Measurements from ENCODE around the gene ZNF155. TPM values are rescaled to one million over a fixed set of nuclear protein-coding genes. Genes with fewer than 3 reads are reported as not detected.
"Not testable (repeated sequence)": the region's sequence is repeated elsewhere in the genome, so short reads cannot be mapped to it uniquely, and the experiment has no call there.

ZNF155 gene
- 10 to 100 TPM; 14.2 to 21.3 (median 17.9) TPM for polyA plus RNA-seq (ENCODE audit: insufficient read depth in 1 of 5, insufficient read length in 5 of 5, low replicate concordance in 1 of 5)
- long read RNA-seq, donor 1, partial matches to known transcripts = 0 of 4 reads
- long read RNA-seq, donor 1, other reads (novel, unspliced or antisense) = 0 of 4 reads
- long read RNA-seq, donor 2 = 0 reads
- long read RNA-seq, donor 3 = 0 reads
- long read RNA-seq, donor 4 = 0 reads
- long read RNA-seq, donor 5, partial matches to known transcripts = 0 of 5 reads
- long read RNA-seq, donor 5, other reads (novel, unspliced or antisense) = 0 of 5 reads
- long read RNA-seq, donor 6, partial matches to known transcripts = 0 of 3 reads
- long read RNA-seq, donor 6, other reads (novel, unspliced or antisense) = 0 of 3 reads
- long read RNA-seq, donor 7, partial matches to known transcripts = 0 of 2 reads
- long read RNA-seq, donor 7, other reads (novel, unspliced or antisense) = 0 of 2 reads
- long read RNA-seq, donor 8, partial matches to known transcripts = 0 of 1 reads
- long read RNA-seq, donor 8, other reads (novel, unspliced or antisense) = 0 of 1 reads

DNA sequence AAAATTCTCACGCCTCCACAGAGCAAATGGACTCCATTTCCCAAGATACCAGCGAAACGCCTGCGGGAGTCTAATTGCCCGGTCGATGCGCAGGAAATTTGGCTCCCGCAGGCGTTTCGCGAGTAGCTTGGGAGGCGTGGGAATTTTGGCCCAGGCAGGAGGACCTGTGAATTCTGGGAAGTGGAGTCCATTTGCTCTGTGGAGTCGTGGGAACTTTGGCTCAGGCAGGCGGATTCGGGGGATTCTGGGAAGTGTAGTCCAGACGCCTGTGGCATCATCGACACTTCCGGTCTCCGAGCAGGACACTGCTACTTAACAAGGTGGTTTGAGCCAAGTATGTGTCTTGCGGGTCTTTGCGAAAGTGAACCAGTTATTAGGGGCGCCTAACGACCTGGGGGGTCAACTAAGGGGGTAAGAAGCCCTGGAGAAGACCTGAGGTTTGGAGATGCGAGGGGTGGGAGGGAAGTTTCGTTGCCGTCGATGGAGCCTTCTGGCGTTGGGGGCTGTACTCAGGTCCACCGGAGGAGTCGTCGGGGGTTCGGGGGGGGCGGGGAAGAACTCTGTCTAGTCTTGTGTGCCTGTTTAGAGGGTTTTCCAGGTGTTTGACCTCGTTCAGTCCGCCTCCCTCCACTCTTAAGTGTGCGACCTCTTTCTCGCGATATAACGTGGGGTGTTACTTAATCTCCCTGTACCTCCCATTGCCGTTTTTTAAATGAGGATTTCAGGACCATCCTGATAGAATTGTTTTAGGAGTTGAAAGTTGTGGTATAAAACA is at the start of gene ZNF155:
ZNF155 (plus strand) TSS at position 277 of the 775 bp plus-strand sequence. CDS start 4,356 bp downstream, outside the sequence.
- DNase-seq = peak; percentile 92

- peak; percentile 89 to 91 for DNase-seq
Observed at GRCh38 chr19:43934985-43935708, 48.8 kb upstream of the ZNF155 start, which contains the start of gene ZNF45. Gene ZNF45 (minus strand): TSS chr19:43935282. CDS start chr19:43922185, 13,097 bp downstream.

GRCh38 chr19:43936188-43936587 is 47.8 kb upstream of the ZNF155 start:
- no peak for DNase-seq

DNA sequence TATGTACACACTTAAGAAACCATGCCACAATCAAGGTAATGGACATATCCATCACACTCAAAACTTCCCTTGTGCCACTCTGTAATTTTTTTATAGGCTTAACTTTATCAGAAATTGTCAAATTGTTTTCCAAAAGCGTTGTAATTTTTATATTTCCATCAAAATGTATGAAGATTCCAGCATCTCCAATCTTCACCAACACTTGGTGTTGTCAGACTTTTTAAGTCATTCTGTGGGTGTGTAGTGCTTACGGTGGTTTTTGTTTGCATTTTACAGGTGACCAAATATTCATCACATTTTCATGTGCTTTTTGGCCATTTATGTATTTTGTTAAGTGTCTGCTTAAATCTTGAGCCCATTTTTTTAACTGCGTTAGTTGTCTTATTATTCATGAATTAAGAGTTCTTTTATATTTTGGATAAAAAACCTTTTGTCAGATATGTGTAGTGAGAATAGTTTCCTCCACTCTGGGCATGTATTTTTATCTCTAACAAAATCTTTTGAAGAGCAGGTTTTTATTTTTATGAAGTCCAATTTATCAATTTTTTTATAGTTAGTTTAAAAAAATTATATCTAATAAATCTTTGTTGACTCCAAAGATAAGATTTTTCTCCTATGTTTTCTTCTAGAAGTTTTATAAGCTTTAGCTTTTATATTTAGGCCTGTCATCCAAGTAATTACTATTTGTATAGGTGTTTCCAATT is 44.3 kb upstream of the ZNF155 start:
- no peak for DNase-seq

GRCh38 chr19:43940719-43941118 is 43.3 kb upstream of the ZNF155 start:
- DNase-seq = no peak

GRCh38 chr19:43941209-43941608 is 42.8 kb upstream of the ZNF155 start:
- no peak for DNase-seq

GRCh38 chr19:43947412-43947811 is 36.6 kb upstream of the ZNF155 start:
- DNase-seq = not testable (repeated sequence)

GRCh38 chr19:43949803-43950202 is 34.2 kb upstream of the ZNF155 start:
- DNase-seq = not testable (repeated sequence)

DNA sequence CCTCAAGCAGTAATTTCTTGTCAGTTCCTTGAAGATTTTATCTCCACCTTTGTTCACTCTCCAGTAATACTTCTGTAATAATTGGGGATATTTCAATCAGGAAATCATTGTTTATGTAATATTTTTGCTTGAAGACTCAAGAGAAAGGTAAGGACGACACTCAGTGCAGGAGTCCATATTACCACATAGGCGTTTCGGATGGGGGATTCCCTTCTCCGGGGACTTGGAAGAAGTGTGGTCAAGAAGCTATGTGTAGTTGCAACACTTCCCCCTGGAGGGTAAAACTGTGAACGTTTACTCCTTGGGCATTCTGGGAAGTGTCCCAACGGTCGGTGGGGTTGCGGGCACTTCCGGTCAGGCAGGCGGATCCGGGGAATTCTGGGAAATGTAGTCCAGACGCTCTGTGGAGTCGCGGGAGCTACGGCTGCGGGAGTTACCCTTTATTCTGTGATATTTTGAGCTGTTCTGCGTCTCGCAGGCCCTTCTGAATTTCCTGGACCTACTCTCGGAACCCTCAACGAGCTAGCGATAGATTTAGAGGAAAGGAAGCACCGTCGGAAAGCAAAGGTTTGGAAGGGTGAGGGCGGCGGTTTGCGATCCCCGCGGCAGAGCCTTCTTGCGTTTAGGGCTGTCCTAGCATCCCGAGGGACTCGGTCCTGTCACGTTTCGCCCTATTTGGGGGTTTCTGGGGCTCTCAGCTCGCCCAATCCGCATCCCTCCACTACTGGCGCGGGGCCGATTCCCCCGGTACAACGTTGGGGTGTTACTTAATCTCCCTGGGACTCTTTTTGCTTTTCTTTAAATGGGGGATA is 32.9 kb upstream of the ZNF155 start, which contains the start of gene ZNF221:
ZNF221 (plus strand) TSS at position 395 of the 812 bp plus-strand sequence. CDS start 11,499 bp downstream, outside the sequence.
- peak; percentile 92 to 94 for DNase-seq

- DNase-seq = no peak
Observed at GRCh38 chr19:43956827-43957226, 27.2 kb upstream of the ZNF155 start.

GRCh38 chr19:43957891-43958290 is 26.1 kb upstream of the ZNF155 start:
- no peak for DNase-seq

- DNase-seq = no peak
Observed at GRCh38 chr19:43960411-43960810, 23.6 kb upstream of the ZNF155 start.

- DNase-seq = no peak
Observed at GRCh38 chr19:43966079-43966694, 17.8 kb upstream of the ZNF155 start.

DNA sequence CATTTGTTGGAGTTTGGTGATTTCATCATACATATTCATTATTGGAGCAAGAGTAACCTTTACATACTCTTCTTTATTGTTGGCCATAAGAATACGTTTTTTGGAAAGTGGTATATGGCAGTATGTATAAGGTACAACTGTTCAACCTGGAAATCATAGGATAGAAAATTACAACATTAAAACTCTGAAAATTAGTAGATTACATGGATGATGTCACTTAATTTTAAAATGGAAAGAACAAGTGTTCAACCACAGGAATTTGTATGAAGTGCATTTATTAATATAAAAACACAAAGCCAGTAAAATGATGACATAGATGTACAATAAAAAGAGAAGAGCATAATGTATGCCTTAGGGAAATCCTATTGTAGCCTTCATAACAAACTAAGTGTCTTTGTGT is 7.3 kb upstream of the ZNF155 start:
- no peak for DNase-seq

- peak in 1 of 2 donors; percentile 1 for DNase-seq
Observed at GRCh38 chr19:43983544-43983911, 460 bp upstream of the ZNF155 start.

DNA sequence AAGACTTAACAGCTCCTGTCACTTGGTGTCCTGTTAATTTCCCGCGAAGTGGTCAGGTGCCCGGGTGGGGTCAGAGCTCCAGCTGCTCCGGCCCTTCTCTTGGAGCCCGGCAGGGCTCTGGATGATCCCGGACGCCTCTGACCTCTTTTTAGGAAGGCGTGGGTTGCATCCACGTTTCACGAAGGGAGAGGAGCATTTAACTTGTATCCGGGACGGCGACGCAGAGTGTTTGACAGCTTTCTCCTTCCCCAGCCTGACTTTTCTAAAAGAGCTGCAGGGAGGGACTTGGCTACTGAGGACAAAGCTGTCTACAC is 656 bp downstream of the ZNF155 start:
- DNase-seq = no peak

DNA sequence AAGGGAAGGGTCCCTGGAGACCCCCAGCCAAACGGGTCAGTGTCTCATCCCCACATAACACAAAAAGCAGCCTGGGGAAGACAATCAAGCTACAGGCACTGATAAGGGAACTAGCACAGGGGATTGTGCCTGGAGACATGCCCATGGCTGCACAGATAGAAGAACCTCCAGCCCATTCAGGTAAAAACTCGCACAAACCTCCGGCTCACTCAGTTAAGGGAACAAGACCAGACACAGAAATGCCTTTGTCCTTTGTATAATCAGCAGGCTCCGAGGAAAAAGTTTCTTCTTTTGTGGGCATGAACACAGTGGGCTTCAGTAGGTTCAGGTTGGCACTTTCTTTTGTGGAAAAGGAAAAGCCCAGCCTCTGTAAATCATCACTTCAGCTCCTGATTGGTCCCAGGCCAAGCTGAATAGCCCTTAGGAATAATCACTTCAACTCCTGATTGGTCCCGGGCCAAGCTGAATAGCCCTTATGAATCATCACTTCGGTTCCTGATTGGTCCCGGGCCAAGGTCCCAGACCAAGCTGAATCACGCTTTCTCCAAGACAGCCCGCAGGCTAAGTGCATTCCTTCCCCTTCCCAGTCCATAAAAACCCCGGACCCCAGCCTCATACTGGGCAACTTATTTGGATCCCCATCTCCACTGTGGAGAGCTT is 13.8 kb downstream of the ZNF155 start:
- no peak for DNase-seq

- DNase-seq = no peak
Observed at GRCh38 chr19:44002212-44002565, 18.2 kb downstream of the ZNF155 start.

Data from right lung (tissue), 10 donors.